ENCODE data around the gene PPP5C.

GRCh38 chr19:46423188-46423587, 76.3 kb downstream of the PPP5C start:
- TF ChIP-seq, protein P1, sequence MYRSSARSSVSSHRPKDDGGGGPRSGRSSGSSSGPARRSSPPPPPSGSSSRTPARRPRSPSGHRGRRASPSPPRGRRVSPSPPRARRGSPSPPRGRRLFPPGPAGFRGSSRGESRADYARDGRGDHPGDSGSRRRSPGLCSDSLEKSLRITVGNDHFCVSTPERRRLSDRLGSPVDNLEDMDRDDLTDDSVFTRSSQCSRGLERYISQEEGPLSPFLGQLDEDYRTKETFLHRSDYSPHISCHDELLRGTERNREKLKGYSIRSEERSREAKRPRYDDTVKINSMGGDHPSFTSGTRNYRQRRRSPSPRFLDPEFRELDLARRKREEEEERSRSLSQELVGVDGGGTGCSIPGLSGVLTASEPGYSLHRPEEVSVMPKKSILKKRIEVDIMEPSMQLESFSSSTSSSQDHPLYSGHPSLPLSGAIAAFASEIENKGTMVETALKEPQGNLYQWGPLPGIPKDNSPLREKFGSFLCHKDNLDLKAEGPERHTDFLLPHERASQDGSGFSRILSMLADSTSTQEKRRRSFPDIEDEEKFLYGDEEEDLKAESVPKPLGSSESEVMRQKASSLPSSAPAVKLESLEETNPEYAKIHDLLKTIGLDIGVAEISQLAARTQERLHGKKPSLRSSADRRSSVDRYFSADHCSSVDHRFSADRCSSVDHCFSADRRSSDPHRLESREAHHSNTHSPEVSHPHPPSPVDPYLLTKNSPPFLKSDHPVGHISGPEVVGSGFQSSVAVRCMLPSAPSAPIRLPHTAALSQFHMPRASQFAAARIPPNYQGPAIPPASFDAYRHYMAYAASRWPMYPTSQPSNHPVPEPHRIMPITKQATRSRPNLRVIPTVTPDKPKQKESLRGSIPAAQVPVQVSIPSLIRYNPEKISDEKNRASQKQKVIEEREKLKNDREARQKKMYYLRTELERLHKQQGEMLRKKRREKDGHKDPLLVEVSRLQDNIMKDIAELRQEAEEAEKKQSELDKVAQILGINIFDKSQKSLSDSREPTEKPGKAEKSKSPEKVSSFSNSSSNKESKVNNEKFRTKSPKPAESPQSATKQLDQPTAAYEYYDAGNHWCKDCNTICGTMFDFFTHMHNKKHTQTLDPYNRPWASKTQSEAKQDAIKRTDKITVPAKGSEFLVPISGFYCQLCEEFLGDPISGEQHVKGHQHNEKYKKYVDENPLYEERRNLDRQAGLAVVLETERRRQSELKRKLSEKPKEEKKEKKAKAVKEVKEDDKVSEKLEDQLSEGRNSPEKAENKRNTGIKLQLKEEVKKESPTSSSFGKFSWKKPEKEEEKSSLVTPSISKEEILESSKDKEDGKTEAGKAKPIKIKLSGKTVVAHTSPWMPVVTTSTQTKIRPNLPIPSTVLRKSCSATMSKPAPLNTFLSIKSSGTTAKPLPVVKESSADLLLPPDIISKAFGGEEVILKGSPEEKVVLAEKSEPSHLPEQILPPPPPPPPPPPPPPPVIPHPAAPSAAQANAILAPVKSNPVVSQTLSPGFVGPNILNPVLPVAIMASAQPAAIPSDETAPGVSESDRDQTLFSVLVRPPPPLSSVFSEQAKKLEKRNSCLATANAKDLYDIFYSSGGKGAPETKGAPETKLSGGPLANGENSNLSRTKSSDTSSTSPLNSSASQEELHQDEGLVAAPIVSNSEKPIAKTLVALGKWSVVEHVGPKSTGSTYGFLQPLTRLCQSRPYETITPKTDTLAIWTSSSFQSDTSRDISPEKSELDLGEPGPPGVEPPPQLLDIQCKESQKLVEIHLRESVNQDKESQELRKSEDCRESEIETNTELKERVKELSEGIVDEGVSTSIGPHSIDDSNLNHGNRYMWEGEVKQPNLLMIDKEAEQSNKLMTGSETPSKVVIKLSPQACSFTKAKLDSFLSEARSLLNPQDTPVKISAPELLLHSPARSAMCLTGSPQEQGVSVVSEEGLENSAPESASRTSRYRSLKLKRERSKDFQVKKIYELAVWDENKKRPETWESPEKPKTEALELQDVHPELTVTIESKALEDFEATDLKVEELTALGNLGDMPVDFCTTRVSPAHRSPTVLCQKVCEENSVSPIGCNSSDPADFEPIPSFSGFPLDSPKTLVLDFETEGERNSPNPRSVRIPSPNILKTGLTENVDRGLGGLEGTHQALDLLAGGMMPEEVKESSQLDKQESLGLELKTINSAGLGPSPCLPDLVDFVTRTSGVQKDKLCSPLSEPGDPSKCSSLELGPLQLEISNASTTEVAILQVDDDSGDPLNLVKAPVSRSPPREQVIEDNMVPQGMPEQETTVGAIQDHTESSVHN (IDR thresholded peaks at IDR 0.05; ENCODE audit: borderline replicate concordance in 1 of 2, low read depth in 1 of 2): no peak
- no peak for TF ChIP-seq RBM34 (IDR thresholded peaks at IDR 0.05; ENCODE audit: borderline replicate concordance, insufficient read depth, low read length)
- TF ChIP-seq USF1 (CRISPR knock-in tag; IDR thresholded peaks at IDR 0.05): no peak
- TF ChIP-seq, protein P2, sequence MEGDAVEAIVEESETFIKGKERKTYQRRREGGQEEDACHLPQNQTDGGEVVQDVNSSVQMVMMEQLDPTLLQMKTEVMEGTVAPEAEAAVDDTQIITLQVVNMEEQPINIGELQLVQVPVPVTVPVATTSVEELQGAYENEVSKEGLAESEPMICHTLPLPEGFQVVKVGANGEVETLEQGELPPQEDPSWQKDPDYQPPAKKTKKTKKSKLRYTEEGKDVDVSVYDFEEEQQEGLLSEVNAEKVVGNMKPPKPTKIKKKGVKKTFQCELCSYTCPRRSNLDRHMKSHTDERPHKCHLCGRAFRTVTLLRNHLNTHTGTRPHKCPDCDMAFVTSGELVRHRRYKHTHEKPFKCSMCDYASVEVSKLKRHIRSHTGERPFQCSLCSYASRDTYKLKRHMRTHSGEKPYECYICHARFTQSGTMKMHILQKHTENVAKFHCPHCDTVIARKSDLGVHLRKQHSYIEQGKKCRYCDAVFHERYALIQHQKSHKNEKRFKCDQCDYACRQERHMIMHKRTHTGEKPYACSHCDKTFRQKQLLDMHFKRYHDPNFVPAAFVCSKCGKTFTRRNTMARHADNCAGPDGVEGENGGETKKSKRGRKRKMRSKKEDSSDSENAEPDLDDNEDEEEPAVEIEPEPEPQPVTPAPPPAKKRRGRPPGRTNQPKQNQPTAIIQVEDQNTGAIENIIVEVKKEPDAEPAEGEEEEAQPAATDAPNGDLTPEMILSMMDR (IDR thresholded peaks at IDR 0.05 in 2 of 3, conservative IDR thresholded peaks at IDR 0.05 in 1 of 3; ENCODE audit: insufficient read depth in 2 of 3, low read depth in 1 of 3, low read length in 3 of 3): no peak
- no peak for TF ChIP-seq NR3C1 (CRISPR knock-in tag; IDR thresholded peaks at IDR 0.05)
- TF ChIP-seq, protein P3, sequence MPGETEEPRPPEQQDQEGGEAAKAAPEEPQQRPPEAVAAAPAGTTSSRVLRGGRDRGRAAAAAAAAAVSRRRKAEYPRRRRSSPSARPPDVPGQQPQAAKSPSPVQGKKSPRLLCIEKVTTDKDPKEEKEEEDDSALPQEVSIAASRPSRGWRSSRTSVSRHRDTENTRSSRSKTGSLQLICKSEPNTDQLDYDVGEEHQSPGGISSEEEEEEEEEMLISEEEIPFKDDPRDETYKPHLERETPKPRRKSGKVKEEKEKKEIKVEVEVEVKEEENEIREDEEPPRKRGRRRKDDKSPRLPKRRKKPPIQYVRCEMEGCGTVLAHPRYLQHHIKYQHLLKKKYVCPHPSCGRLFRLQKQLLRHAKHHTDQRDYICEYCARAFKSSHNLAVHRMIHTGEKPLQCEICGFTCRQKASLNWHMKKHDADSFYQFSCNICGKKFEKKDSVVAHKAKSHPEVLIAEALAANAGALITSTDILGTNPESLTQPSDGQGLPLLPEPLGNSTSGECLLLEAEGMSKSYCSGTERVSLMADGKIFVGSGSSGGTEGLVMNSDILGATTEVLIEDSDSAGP (CRISPR knock-in tag; IDR thresholded peaks at IDR 0.05): no peak
- no peak for TF ChIP-seq ATF2 (CRISPR knock-in tag; IDR thresholded peaks at IDR 0.05)
- TF ChIP-seq EP300 (IDR thresholded peaks at IDR 0.05; ENCODE audit: low read length): no peak
- TF ChIP-seq FOXJ3 (CRISPR knock-in tag; IDR thresholded peaks at IDR 0.05): no peak
- no peak for TF ChIP-seq CHD1 (IDR thresholded peaks at IDR 0.05; ENCODE audit: low read length)
- no peak for TF ChIP-seq ETV5 (CRISPR knock-in tag; IDR thresholded peaks at IDR 0.05; ENCODE audit: low read depth)
- TF ChIP-seq GABPA (tag; conservative IDR thresholded peaks at IDR 0.05; ENCODE audit: low read depth): no peak
- TF ChIP-seq, protein P4, sequence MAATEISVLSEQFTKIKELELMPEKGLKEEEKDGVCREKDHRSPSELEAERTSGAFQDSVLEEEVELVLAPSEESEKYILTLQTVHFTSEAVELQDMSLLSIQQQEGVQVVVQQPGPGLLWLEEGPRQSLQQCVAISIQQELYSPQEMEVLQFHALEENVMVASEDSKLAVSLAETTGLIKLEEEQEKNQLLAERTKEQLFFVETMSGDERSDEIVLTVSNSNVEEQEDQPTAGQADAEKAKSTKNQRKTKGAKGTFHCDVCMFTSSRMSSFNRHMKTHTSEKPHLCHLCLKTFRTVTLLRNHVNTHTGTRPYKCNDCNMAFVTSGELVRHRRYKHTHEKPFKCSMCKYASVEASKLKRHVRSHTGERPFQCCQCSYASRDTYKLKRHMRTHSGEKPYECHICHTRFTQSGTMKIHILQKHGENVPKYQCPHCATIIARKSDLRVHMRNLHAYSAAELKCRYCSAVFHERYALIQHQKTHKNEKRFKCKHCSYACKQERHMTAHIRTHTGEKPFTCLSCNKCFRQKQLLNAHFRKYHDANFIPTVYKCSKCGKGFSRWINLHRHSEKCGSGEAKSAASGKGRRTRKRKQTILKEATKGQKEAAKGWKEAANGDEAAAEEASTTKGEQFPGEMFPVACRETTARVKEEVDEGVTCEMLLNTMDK (IDR thresholded peaks at IDR 0.05; ENCODE audit: borderline replicate concordance, insufficient read depth, low read depth, low read length, poor library complexity, severe bottlenecking): no peak
- no peak for TF ChIP-seq CCAR2 (IDR thresholded peaks at IDR 0.05; ENCODE audit: low read depth, low read length)
